Progenitor cell of endocrine pancreas (in vitro differentiated cells): Measurements from ENCODE around the gene ATG14. TPM values are rescaled to one million over a fixed set of nuclear protein-coding genes. Genes with fewer than 3 reads are reported as not detected.

Experiments
- DNase-seq: peaks from one replicate; pipeline ENCODE4 v3.0.0; 2021; ENCODE audit warnings: low spot score; ENCODE audit not compliant: unreplicated experiment
- H3K27ac Mint-ChIP-seq: 2 replicates; pipeline ENCODE4 v1.8.0; 2021; ENCODE audit warnings: mild to moderate bottlenecking, moderate library complexity, mixed read lengths
- H3K27me3 Mint-ChIP-seq: 2 replicates; pipeline ENCODE4 v1.8.0; 2021; ENCODE audit warnings: mixed read lengths
- H3K36me3 Mint-ChIP-seq: 2 replicates; pipeline ENCODE4 v1.8.0; 2022; ENCODE audit warnings: mixed read lengths; ENCODE audit not compliant: insufficient read depth
- H3K4me1 Mint-ChIP-seq: 2 replicates; pipeline ENCODE4 v1.8.0; 2021; ENCODE audit warnings: low read depth, mixed read lengths
- H3K4me3 Mint-ChIP-seq: 2 replicates; pipeline ENCODE4 v1.8.0; 2021; ENCODE audit warnings: low read depth, mild to moderate bottlenecking, moderate library complexity, mixed read lengths
- H3K9me3 Mint-ChIP-seq: 2 replicates; pipeline ENCODE4 v1.8.0; 2021; ENCODE audit warnings: low read depth, mixed read lengths
- total RNA-seq: library from RNA; stranded (reverse); gene quantifications from 2 replicates; pipeline ENCODE4 v1.2.1, GENCODE V29; 2021
- TF ChIP-seq, protein P1 (sequence below): fragments of 200-600 bp; sonication (generic); IDR thresholded peaks from one replicate; pipeline ENCODE4 v1.5.0; 2021; ENCODE audit warnings: antibody characterized with exemption, mild to moderate bottlenecking; ENCODE audit not compliant: unreplicated experiment

ATG14 gene
- total RNA-seq, 1 donor from 2014 or later = 14.9 TPM

DNA sequence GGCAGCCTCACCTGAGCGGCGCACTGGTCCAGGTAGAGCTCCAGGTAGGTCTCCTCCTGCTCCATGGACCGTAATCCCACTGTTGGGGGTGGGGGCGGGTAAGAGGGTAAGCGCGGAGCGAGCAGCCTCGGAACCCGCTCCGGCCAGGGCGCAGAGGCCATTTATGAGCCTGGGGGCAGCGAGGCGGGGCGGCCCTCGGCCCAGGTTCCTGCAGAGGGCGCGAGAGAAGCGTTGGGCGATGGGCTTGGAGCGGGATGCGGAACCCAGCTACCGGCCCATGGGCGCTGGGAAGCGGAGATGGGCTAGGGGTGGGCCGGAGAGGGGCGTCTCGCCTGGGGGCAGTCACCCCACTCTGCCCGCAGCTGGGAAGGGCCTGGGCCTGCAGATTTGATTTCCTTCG, 28.8 kb upstream of the ATG14 start, which contains the start of gene TBPL2:
Gene TBPL2, minus strand, starts transcription at position 232 of the 400 bp plus-strand sequence. Its CDS starts 167 bp downstream, at position 65.
- Mint-ChIP-seq H3K9me3 (no peaks in the 10 kb centered on the region), H3K4me3 (no peak within 1 kb of the TSS), H3K27me3 (peaks cover 11% of the 10 kb centered on the region), H3K36me3 (no peaks in the 10 kb centered on the region), H3K4me1 (peaks cover 2% of the 10 kb centered on the region), H3K27ac (no peak within 1 kb of the TSS)
- DNase-seq = no peak
- TF ChIP-seq, protein P1, sequence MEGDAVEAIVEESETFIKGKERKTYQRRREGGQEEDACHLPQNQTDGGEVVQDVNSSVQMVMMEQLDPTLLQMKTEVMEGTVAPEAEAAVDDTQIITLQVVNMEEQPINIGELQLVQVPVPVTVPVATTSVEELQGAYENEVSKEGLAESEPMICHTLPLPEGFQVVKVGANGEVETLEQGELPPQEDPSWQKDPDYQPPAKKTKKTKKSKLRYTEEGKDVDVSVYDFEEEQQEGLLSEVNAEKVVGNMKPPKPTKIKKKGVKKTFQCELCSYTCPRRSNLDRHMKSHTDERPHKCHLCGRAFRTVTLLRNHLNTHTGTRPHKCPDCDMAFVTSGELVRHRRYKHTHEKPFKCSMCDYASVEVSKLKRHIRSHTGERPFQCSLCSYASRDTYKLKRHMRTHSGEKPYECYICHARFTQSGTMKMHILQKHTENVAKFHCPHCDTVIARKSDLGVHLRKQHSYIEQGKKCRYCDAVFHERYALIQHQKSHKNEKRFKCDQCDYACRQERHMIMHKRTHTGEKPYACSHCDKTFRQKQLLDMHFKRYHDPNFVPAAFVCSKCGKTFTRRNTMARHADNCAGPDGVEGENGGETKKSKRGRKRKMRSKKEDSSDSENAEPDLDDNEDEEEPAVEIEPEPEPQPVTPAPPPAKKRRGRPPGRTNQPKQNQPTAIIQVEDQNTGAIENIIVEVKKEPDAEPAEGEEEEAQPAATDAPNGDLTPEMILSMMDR = peak; percentile 36

DNA sequence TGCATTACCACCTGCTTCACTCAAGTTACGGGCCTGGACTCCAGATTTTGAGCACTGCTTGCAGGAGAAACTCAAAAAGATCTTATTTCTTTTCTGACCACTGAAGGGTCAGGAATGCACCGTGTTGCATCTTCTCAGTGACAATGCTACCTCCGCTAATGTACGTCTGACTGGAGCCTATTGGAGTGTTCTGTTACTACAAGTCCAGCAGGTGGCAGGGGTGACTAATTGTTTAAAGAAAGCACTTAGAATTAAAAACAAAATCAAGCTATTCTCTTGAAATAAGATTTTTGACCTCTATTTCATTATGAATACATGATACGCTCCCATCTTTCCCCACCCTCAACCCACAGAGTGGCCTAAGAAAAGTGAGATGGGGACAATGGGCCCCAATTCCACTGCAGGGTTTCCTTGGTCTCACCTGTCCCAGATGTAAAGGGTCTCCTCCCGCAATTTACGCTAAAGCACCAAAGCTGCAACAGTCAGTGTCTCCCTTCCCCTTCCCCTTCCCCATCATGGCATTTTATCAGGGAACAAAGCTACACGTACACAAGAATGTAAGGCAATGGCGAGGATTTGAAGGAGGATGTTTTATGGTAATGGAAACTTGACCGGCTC, 26.5 kb upstream of the ATG14 start:
- H3K4me1 Mint-ChIP-seq = peaks cover 8% of the 10 kb centered on the region
- no peak overlapping the region for H3K4me3 Mint-ChIP-seq
- H3K9me3 Mint-ChIP-seq = no peaks in the 10 kb centered on the region

DNA sequence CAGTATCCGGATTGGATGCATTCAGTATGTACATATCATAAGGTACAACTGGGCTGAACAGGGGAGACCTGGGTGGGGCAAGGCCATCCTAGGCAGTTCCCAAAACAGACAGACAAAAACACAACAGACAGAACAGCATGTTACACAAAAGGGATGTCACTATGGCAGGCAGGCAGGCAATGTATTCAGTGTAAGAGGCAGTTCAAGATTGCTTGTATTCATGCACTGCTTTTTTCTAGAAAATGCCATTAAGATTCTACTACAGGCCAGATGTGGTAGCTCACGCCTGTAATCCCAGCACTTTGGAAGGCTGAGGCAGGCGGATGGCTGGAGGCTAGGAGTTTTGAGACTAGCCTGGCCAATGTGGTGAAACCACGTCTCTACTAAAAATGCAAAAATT, 25.3 kb upstream of the ATG14 start:
- Mint-ChIP-seq H3K27me3 (peaks cover 11% of the 10 kb centered on the region), H3K4me1 (peaks cover 8% of the 10 kb centered on the region), H3K27ac (no peak overlapping the region), H3K36me3 (no peaks in the 10 kb centered on the region), H3K9me3 (no peaks in the 10 kb centered on the region), H3K4me3 (no peak overlapping the region)
- no peak for DNase-seq
- TF ChIP-seq, protein P1 = no peak

More for the DNA sequence above, 26.5 kb upstream of the ATG14 start:
- no peak overlapping the region for H3K27ac Mint-ChIP-seq
- H3K27me3 Mint-ChIP-seq = peaks cover 11% of the 10 kb centered on the region
- H3K36me3 Mint-ChIP-seq = no peaks in the 10 kb centered on the region
- TF ChIP-seq, protein P1 = peak; percentile 61
- no peak for DNase-seq

DNA sequence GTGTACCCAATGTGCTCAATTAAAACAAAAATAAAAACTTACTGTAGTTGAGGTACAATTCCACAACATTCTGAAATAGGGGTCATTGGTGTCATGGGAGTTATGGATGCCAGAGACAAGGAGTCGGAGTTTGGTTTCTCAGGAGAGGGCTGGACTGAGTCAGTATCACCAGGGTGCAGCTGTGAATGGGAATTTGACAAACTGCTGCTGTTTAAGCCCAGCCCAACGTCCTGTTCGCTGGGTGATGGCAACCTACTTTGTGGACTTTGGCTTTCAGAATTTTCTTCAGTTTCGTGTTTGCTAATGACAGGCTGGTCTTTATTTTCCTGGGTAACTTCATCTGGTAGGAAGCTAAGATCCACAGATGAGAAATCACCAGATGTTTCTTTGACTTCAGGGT, 24.9 kb upstream of the ATG14 start:
- TF ChIP-seq, protein P1 = no peak
- H3K4me1 Mint-ChIP-seq = peaks cover 8% of the 10 kb centered on the region
- H3K27ac Mint-ChIP-seq = no peak overlapping the region
- H3K9me3 Mint-ChIP-seq = no peaks in the 10 kb centered on the region
- H3K4me3 Mint-ChIP-seq = no peak overlapping the region
- no peak for DNase-seq
- peaks cover 11% of the 10 kb centered on the region for H3K27me3 Mint-ChIP-seq
- H3K36me3 Mint-ChIP-seq = no peaks in the 10 kb centered on the region

DNA sequence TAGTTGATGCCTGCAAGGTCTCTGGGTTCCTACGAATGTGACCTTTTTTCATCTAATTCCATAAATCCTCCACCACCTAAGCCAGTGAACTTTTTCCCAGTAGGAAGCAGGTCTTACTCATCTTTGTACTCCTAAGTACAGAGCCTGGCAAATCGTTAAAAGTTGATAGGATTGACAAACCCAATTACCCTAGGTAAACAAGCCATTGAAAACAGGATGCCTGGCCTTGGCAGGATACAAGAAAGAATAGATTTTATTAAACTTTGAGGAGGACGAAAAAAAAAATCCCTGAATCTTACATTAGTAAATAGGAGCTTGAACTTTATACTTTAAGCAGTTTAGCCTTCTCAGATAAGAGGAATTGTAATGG, 23.2 kb upstream of the ATG14 start:
- no peak overlapping the region for H3K4me3 Mint-ChIP-seq
- H3K4me1 Mint-ChIP-seq = peaks cover 10% of the 10 kb centered on the region
- H3K9me3 Mint-ChIP-seq = no peaks in the 10 kb centered on the region
- no peak for DNase-seq
- no peak overlapping the region for H3K27ac Mint-ChIP-seq
- H3K27me3 Mint-ChIP-seq = peaks cover 11% of the 10 kb centered on the region
- H3K36me3 Mint-ChIP-seq = no peaks in the 10 kb centered on the region
- TF ChIP-seq, protein P1 = no peak
